NCI-H748 (cell line): ENCODE data around the gene SGCA.

ENCODE experiments used
- DNase-seq: peaks from one replicate; lab custom pipeline; 2025; ENCODE audit not compliant: unreplicated experiment; lab: John Stamatoyannopoulos, UW

The SGCA gene

GRCh38 chr17:50149091-50149416, 16.8 kb upstream of the SGCA start:
- no peak for DNase-seq

DNA sequence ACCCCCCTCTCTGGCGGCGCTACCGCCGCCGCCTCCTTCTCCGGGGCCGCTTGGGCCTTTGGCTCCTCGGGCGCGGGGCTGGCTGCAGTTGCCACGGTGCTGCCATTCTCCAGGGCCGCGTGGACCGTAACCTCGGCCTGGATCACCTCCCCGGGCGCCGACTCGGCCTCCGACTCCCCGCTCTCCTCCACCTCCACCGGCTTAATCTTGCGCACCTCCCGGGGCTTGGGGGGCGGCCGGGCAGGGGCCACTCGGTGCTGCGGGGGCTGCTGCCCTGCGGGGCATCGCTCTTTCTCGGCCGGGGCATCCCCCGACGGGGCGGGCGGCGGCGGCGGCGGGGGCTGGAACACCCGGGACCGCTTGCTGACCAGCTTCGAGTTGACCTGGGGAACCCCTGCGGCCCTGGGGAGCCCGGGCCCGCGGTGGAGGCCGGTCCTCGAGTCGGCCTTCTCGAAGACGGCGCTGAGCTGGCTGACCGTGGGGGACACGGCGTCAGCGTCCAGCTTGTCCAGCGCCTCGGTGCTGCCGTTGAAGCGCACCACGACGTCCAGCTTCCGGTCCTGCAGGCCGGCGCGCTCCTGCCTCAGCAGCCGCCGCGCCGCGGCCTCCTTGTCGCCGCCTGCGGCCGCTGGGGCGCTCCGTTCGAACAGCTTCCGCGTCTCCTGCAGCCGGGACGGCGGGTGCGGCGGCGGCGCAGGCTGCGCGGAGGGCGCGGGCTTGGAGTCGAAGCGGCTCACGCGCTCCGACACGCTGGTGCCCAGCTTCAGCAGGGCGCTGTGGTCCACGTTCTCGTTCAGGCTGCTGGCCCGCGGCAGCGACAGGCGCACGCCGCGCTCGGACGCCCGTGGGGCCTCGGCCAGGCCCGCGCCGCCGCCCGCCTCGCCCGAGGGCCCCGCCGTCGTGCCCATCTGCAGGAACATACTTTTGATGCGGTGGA, 16.1 kb upstream of the SGCA start:
- DNase-seq, result peak; percentile 77

DNA sequence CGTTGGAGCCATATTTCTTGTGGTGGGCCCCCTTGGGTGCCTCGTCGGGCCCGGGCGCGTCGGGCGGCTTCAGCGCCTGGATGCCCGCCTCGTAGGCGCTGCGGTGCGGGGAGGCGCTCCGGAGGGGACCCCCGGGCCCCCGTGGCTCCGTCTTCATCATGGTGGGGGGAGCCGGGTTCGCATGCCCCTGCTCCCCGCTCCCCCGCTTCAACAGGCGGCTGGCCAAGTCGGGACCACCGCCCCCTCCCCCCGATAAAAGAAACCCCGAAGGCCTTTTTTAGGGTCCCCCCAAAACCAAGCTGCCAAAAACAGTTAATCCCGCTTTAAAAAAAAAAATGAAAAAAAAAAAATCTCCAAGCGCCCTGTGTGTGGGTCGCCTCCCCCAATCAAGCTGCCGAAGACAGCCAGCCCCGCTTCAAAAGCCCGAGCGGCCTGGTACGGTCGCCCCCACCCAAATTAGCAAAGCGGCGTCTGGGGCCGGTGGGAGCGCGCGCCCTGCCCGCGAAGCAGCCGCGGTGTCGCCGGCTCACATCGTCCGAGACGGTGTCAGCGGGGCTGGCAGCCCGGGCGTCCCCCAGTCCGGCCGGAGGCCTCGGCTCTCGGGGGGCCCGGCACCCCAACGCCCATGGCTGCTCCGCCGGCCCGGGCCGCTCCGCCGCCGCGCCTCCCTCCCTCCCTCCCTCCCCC, 15.3 kb upstream of the SGCA start, which contains the start of gene PPP1R9B:
TSS of gene PPP1R9B (minus strand) at position 324 of the 687 bp plus-strand sequence. CDS start at position 160, 164 bp downstream.
- DNase-seq, result peak; percentile 60

DNA sequence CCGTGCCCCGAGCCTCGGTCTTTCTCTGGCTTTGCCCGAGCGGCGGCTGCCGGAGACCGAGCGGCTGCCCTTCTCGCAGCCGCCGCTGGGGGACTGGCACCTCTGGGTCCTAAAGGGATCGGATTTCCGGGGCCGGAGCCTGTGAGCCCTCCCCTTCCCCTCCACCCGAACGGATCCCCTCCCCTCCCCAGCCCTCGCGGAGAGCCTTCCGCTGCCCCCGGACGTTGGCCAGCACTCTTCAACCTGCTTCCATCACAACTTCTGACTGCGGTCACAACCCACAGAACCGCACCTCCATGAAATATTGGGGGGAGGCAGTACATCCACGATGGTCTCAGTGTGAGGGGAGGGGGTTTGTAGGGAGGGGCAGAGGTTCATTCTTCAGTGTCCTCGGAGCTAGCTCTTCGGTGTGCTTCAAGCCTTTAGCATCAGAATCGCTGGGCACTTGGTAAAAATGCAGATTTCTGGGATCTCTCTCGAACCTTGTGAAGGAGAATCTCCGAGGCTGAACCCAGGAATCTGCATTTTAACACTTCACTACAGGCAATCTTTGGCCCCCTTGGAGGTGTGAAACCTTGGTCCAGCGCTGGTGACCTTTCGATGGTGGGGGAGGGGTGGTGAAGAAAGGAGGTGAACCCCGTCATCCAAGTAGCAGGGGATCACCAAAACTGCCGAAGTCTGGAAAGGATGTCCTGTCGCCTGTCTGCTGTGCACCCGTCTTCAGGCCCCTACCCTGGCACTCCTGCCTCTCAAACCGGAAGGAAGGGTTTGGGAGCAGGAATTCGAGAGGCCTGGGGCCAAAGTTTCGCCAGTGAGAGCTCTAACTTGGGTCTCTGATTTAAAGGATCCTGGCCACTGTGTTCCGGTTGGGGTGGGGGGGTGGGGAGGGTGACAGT, 14.5 kb upstream of the SGCA start:
- peak; percentile 89 for DNase-seq

- DNase-seq, result peak; percentile 88
Observed at GRCh38 chr17:50151937-50152547, 13.8 kb upstream of the SGCA start.

- no peak for DNase-seq
Observed at GRCh38 chr17:50152736-50153135, 13.1 kb upstream of the SGCA start.

- no peak for DNase-seq
Observed at GRCh38 chr17:50153650-50154575, 11.9 kb upstream of the SGCA start.

- DNase-seq, result no peak
Observed at GRCh38 chr17:50154604-50155003, 11.2 kb upstream of the SGCA start.

DNA sequence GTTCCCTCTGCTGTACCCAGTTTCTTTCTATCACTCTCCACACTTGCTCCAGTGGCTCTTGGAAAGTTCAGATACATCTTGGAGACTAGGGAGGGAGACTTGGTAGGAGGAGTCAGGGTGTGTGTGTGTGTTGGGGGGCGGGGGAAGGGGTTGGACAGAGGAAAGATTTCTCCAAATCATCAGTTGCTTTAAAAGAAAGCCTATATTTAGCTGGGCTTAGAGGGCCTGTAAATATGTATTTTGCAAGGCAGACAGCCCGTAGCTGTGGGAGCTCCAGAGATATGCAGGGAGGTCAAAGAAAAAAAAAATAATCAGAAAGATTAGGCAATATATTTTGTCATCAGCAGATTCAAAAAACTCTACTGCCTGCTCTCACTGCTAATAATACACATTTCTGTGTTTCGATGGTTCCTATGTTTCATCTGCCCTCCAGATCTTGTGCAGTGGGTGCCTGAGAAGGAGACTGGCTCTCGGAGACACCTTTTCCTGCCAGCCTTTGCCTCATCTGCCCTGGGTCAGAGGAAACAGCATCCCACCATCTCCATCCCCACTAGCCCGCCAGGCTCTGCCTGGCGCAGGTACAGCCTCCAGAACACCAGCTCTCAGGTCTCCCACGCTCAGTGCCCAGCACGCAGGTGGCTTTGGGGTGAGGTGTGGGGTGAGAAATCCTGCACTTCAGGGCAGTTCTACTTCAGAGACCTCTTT, 10.5 kb upstream of the SGCA start:
- no peak for DNase-seq

GRCh38 chr17:50157891-50158290, 7.9 kb upstream of the SGCA start:
- no peak for DNase-seq

DNA sequence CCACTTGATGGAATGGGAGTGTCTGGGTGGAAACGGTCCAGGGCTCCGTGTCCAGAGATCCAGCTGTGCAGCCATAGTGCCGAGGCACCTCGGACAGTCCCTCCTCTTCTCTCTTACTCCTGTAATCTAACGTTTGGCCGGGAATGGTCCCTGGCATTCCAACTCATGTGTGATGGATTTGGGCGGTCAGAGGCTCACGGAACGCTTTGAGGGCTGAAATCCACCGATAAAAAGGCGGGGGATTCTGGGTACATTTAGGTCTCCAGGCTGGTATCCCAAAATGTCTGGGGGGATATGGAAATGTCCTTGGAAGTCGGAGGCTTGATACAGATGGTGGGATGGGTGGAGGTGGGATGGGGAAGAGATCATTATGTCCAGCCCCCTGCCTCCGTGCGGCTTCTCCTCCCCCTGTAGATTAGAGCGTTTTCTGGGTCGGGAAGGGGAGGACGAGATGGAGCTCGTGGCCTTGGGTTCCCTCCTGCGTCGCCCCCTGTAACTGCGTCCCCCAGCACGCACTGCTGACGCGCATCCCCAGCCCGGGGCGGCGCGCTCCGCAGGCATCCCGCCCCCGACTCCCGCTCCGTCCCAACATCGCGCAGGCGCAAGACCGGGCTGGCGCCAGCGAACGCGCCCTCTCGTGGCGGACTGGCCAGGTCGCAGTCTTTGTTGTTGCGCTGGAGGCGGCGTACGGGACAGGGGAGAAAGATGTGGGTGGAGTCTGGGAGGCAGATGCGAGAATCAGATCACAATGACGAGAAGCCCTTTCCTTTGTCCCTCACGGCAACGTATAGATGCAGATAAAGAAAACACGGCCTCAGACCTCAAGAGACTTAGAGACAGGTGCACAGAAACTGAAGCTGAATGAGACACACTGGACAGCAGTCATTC, 4.5 kb upstream of the SGCA start:
- peak; percentile 92 for DNase-seq

DNA sequence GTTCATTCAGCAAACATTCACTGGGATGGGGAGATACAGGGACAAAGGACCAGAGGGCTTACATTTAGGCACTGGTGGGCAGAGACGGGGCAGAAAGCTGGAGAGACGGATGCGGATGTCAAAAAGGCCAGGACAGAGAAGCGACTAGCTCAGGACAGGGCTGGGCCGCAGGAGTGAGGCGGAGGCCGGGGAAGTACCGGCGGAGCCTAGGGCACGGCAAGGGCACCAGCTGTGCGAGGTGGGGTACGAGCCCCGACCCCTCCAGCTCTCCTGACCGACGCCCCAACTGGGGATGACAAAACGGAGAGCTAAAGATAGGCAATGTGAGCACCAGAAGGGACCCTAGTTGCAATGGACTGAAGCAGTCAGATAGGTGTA, 3.9 kb upstream of the SGCA start:
- no peak for DNase-seq

- no peak for DNase-seq
Observed at GRCh38 chr17:50162466-50163254, 3.1 kb upstream of the SGCA start.

GRCh38 chr17:50163843-50164696, 1.7 kb upstream of the SGCA start:
- DNase-seq, result no peak

DNA sequence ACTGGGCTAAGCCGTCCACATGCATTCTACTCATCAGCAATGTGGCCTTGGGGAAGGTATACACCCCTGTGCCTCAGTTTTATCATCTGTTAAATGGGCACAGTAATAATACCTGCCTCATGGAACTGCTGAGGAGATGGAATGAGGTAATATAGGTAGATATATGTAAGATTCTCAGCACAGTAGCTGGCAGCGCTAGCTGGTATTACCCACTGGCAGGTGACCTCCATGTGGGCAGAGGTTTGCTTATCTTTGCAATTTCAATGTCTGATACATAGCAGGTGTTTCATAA, 1.2 kb upstream of the SGCA start:
- no peak for DNase-seq

- DNase-seq, result no peak
Observed at GRCh38 chr17:50165066-50165465, 739 bp upstream of the SGCA start.

DNA sequence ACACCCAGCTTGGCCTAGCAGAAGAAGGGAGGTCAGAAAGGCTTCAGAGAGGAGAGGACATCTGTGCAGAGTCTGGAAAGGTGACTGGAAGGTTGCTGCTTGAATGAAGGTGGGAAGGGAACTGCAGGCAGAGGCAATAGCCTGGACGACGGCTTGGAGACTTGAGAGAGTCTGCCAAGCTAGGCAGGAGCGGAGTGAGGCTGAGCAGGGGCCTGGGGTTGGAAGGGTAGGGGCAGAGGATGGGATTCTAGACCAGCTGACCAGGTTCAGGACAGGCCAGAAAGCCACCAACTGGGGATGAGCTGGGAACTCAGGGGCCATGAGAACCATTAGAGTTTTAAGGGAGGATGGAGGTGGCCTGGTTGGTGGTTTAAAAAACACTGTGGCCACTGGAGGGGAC, 339 bp upstream of the SGCA start:
- DNase-seq, result no peak
